Measurements from ENCODE around the gene STEAP3. TPM values are rescaled to one million over a fixed set of nuclear protein-coding genes. Genes with fewer than 3 reads are reported as not detected.

Gene STEAP3
- total RNA-seq, 1 donor from 2014 or later, result 38.8 TPM

DNA sequence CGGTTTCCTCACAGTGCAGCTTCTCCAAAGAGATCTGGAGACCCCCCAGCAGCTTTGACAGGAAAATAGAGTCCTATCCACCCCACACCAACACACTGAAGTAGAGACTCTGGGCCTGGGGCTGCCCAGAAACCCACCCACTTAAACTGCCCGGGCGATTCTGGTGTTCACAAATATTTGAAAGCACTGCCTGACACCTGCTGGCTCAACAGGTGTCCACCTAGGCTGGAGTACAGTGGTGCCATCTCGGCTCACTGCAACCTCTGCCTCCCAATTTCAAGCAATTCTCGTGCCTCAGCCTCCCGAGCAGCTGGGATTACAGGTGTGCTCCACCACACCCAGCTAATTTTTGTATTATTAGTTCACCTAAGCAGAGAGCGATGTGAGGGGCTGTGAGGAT lies 5.3 kb downstream of the STEAP3 start:
- no peak for FAIRE-seq
- Histone ChIP-seq H4K20me1 (ENCODE audit: insufficient read depth, low read length) (peaks cover 4% of the 10 kb centered on the region), H3K9me3 (ENCODE audit: insufficient read depth, low read depth, low read length) (no peaks in the 10 kb centered on the region), H3K79me2 (ENCODE audit: insufficient read depth, low read length) (peaks cover 48% of the 10 kb centered on the region), H3K9ac (ENCODE audit: low read length) (no peak overlapping the region), H3K36me3 (ENCODE audit: insufficient read depth, low read length) (no peaks in the 10 kb centered on the region), H3K4me2 (ENCODE audit: low read length) (no peak overlapping the region), H2AFZ (ENCODE audit: low read depth, low read length) (no peak overlapping the region), H3K27ac (ENCODE audit: low read depth, low read length) (no peak overlapping the region), H3K27me3 (ENCODE audit: insufficient read depth, low read length) (no peaks in the 10 kb centered on the region), H3K4me3 (ENCODE audit: insufficient read depth, low read depth, low read length) (no peak overlapping the region), H3K4me1 (ENCODE audit: insufficient read depth, low read length) (peaks cover 46% of the 10 kb centered on the region)
- DNase-seq (ENCODE audit: low read depth), result no peak
- peaks cover 46% of the 10 kb centered on the region for H3K4me1 Mint-ChIP-seq (ENCODE audit: low read depth, unreplicated experiment)
- TF ChIP-seq EZH2 (IDR thresholded peaks at IDR 0.05; ENCODE audit: insufficient read depth, low read length), result no peak
- TF ChIP-seq, protein P1, sequence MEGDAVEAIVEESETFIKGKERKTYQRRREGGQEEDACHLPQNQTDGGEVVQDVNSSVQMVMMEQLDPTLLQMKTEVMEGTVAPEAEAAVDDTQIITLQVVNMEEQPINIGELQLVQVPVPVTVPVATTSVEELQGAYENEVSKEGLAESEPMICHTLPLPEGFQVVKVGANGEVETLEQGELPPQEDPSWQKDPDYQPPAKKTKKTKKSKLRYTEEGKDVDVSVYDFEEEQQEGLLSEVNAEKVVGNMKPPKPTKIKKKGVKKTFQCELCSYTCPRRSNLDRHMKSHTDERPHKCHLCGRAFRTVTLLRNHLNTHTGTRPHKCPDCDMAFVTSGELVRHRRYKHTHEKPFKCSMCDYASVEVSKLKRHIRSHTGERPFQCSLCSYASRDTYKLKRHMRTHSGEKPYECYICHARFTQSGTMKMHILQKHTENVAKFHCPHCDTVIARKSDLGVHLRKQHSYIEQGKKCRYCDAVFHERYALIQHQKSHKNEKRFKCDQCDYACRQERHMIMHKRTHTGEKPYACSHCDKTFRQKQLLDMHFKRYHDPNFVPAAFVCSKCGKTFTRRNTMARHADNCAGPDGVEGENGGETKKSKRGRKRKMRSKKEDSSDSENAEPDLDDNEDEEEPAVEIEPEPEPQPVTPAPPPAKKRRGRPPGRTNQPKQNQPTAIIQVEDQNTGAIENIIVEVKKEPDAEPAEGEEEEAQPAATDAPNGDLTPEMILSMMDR (IDR thresholded peaks at IDR 0.05; ENCODE audit: insufficient read depth, low read depth, low read length), result no peak
- H3K27ac Mint-ChIP-seq (ENCODE audit: unreplicated experiment), result no peak overlapping the region
- H3K36me3 Mint-ChIP-seq (ENCODE audit: low read depth, unreplicated experiment), result peaks cover 10% of the 10 kb centered on the region
- peaks cover 13% of the 10 kb centered on the region for H3K27me3 Mint-ChIP-seq (ENCODE audit: low read depth, unreplicated experiment)
- no peak overlapping the region for H3K4me3 Mint-ChIP-seq (ENCODE audit: unreplicated experiment)
- peaks cover 3% of the 10 kb centered on the region for H3K9me3 Mint-ChIP-seq (ENCODE audit: unreplicated experiment)

GRCh38 chr2:119229716-119230115 lies 6.1 kb downstream of the STEAP3 start:
- Histone ChIP-seq H3K4me2 (ENCODE audit: low read length) (no peak overlapping the region), H3K4me1 (ENCODE audit: insufficient read depth, low read length) (peaks cover 46% of the 10 kb centered on the region), H3K27ac (ENCODE audit: low read depth, low read length) (peak overlapping the region; percentile 81), H3K79me2 (ENCODE audit: insufficient read depth, low read length) (peaks cover 47% of the 10 kb centered on the region), H2AFZ (ENCODE audit: low read depth, low read length) (no peak overlapping the region), H3K9me3 (ENCODE audit: insufficient read depth, low read depth, low read length) (no peaks in the 10 kb centered on the region), H4K20me1 (ENCODE audit: insufficient read depth, low read length) (peaks cover 7% of the 10 kb centered on the region), H3K27me3 (ENCODE audit: insufficient read depth, low read length) (no peaks in the 10 kb centered on the region), H3K36me3 (ENCODE audit: insufficient read depth, low read length) (no peaks in the 10 kb centered on the region), H3K9ac (ENCODE audit: low read length) (no peak overlapping the region), H3K4me3 (ENCODE audit: insufficient read depth, low read depth, low read length) (no peak overlapping the region)
- peaks cover 9% of the 10 kb centered on the region for H3K27me3 Mint-ChIP-seq (ENCODE audit: low read depth, unreplicated experiment)
- H3K4me3 Mint-ChIP-seq (ENCODE audit: unreplicated experiment), result no peak overlapping the region
- FAIRE-seq (no peak), DNase-seq (ENCODE audit: low read depth) (no peak)
- TF ChIP-seq EZH2 (IDR thresholded peaks at IDR 0.05; ENCODE audit: insufficient read depth, low read length), result no peak
- TF ChIP-seq, protein P1 (IDR thresholded peaks at IDR 0.05; ENCODE audit: insufficient read depth, low read depth, low read length), result no peak
- peaks cover 3% of the 10 kb centered on the region for H3K9me3 Mint-ChIP-seq (ENCODE audit: unreplicated experiment)
- H3K27ac Mint-ChIP-seq (ENCODE audit: unreplicated experiment), result no peak overlapping the region
- H3K36me3 Mint-ChIP-seq (ENCODE audit: low read depth, unreplicated experiment), result peaks cover 10% of the 10 kb centered on the region
- H3K4me1 Mint-ChIP-seq (ENCODE audit: low read depth, unreplicated experiment), result peaks cover 50% of the 10 kb centered on the region

All from astrocyte (in vitro differentiated cells and primary cell).